Measurements from ENCODE around the gene LRRD1.

The LRRD1 gene

GRCh38 chr7:92178928-92179924, at the start of gene LRRD1:
Gene LRRD1 (minus strand): TSS chr7:92179142. CDS start chr7:92165202, 13,940 bp downstream.
- peak; percentile 87 for DNase-seq (ENCODE audit: low read depth, low spot score)
- peak within 1 kb of the TSS; percentile 49 for H3K4me3 ChIP-seq (ENCODE audit: insufficient read length, low read depth)
- H3K9me3 ChIP-seq (ENCODE audit: insufficient read depth, low read length): no peaks in the 10 kb centered on the region
- no peaks in the 10 kb centered on the region for H3K4me1 ChIP-seq (ENCODE audit: insufficient read depth, insufficient read length)
- TF ChIP-seq ZNF274 (IDR thresholded peaks at IDR 0.05; ENCODE audit: low read depth, low read length) (no peak), SUZ12 (IDR thresholded peaks at IDR 0.05; ENCODE audit: extremely low read depth, insufficient read depth, insufficient read length) (no peak), YY1 (IDR thresholded peaks at IDR 0.05; ENCODE audit: insufficient read depth, insufficient read length) (no peak)
- no peaks in the 10 kb centered on the region for H3K36me3 ChIP-seq (ENCODE audit: insufficient read depth, insufficient read length, low read length)
- H3K9ac ChIP-seq (ENCODE audit: insufficient read length, low read depth): peak within 1 kb of the TSS; percentile 46
- peaks cover 6% of the 10 kb centered on the region for H3K27me3 ChIP-seq (ENCODE audit: insufficient read depth, insufficient read length)

GRCh38 chr7:92228742-92229141, 49.8 kb upstream of the LRRD1 start:
- Histone ChIP-seq H3K9me3 (ENCODE audit: insufficient read depth, low read length) (no peaks in the 10 kb centered on the region), H3K4me1 (ENCODE audit: insufficient read depth, insufficient read length) (no peaks in the 10 kb centered on the region), H3K9ac (ENCODE audit: insufficient read length, low read depth) (no peak overlapping the region), H3K36me3 (ENCODE audit: insufficient read depth, insufficient read length, low read length) (peaks cover 43% of the 10 kb centered on the region), H3K27me3 (ENCODE audit: insufficient read depth, insufficient read length) (no peaks in the 10 kb centered on the region), H3K4me3 (ENCODE audit: insufficient read length, low read depth) (no peak overlapping the region)
- no peak for TF ChIP-seq YY1 (IDR thresholded peaks at IDR 0.05; ENCODE audit: insufficient read depth, insufficient read length)
- no peak for TF ChIP-seq ZNF274 (IDR thresholded peaks at IDR 0.05; ENCODE audit: low read depth, low read length)
- TF ChIP-seq SUZ12 (IDR thresholded peaks at IDR 0.05; ENCODE audit: extremely low read depth, insufficient read depth, insufficient read length): no peak
- no peak for DNase-seq (ENCODE audit: low read depth, low spot score)

GRCh38 chr7:92228100-92228499, 49.2 kb upstream of the LRRD1 start:
- H3K9ac ChIP-seq (ENCODE audit: insufficient read length, low read depth): no peak overlapping the region
- no peak overlapping the region for H3K4me3 ChIP-seq (ENCODE audit: insufficient read length, low read depth)
- TF ChIP-seq SUZ12 (IDR thresholded peaks at IDR 0.05; ENCODE audit: extremely low read depth, insufficient read depth, insufficient read length): no peak
- TF ChIP-seq ZNF274 (IDR thresholded peaks at IDR 0.05; ENCODE audit: low read depth, low read length): no peak
- no peak for TF ChIP-seq YY1 (IDR thresholded peaks at IDR 0.05; ENCODE audit: insufficient read depth, insufficient read length)
- DNase-seq (ENCODE audit: low read depth, low spot score): no peak
- H3K36me3 ChIP-seq (ENCODE audit: insufficient read depth, insufficient read length, low read length): peaks cover 42% of the 10 kb centered on the region
- no peaks in the 10 kb centered on the region for H3K9me3 ChIP-seq (ENCODE audit: insufficient read depth, low read length)
- no peaks in the 10 kb centered on the region for H3K27me3 ChIP-seq (ENCODE audit: insufficient read depth, insufficient read length)
- no peaks in the 10 kb centered on the region for H3K4me1 ChIP-seq (ENCODE audit: insufficient read depth, insufficient read length)

GRCh38 chr7:92226981-92227380, 48.0 kb upstream of the LRRD1 start:
- no peaks in the 10 kb centered on the region for H3K9me3 ChIP-seq (ENCODE audit: insufficient read depth, low read length)
- H3K4me3 ChIP-seq (ENCODE audit: insufficient read length, low read depth): no peak overlapping the region
- DNase-seq (ENCODE audit: low read depth, low spot score): no peak
- no peaks in the 10 kb centered on the region for H3K4me1 ChIP-seq (ENCODE audit: insufficient read depth, insufficient read length)
- H3K36me3 ChIP-seq (ENCODE audit: insufficient read depth, insufficient read length, low read length): peaks cover 51% of the 10 kb centered on the region
- H3K9ac ChIP-seq (ENCODE audit: insufficient read length, low read depth): no peak overlapping the region
- no peaks in the 10 kb centered on the region for H3K27me3 ChIP-seq (ENCODE audit: insufficient read depth, insufficient read length)
- TF ChIP-seq YY1 (IDR thresholded peaks at IDR 0.05; ENCODE audit: insufficient read depth, insufficient read length): no peak
- TF ChIP-seq ZNF274 (IDR thresholded peaks at IDR 0.05; ENCODE audit: low read depth, low read length): no peak
- no peak for TF ChIP-seq SUZ12 (IDR thresholded peaks at IDR 0.05; ENCODE audit: extremely low read depth, insufficient read depth, insufficient read length)

- H3K9me3 ChIP-seq (ENCODE audit: insufficient read depth, low read length): no peaks in the 10 kb centered on the region
- H3K27me3 ChIP-seq (ENCODE audit: insufficient read depth, insufficient read length): no peaks in the 10 kb centered on the region
- no peaks in the 10 kb centered on the region for H3K4me1 ChIP-seq (ENCODE audit: insufficient read depth, insufficient read length)
- TF ChIP-seq YY1 (IDR thresholded peaks at IDR 0.05; ENCODE audit: insufficient read depth, insufficient read length) (no peak), ZNF274 (IDR thresholded peaks at IDR 0.05; ENCODE audit: low read depth, low read length) (no peak), SUZ12 (IDR thresholded peaks at IDR 0.05; ENCODE audit: extremely low read depth, insufficient read depth, insufficient read length) (no peak)
- no peak overlapping the region for H3K9ac ChIP-seq (ENCODE audit: insufficient read length, low read depth)
- H3K36me3 ChIP-seq (ENCODE audit: insufficient read depth, insufficient read length, low read length): peaks cover 76% of the 10 kb centered on the region
- DNase-seq (ENCODE audit: low read depth, low spot score): no peak
- no peak overlapping the region for H3K4me3 ChIP-seq (ENCODE audit: insufficient read length, low read depth)
Observed at GRCh38 chr7:92221766-92222165, 42.8 kb upstream of the LRRD1 start.

- TF ChIP-seq YY1 (IDR thresholded peaks at IDR 0.05; ENCODE audit: insufficient read depth, insufficient read length): no peak
- no peak for TF ChIP-seq SUZ12 (IDR thresholded peaks at IDR 0.05; ENCODE audit: extremely low read depth, insufficient read depth, insufficient read length)
- no peak for TF ChIP-seq ZNF274 (IDR thresholded peaks at IDR 0.05; ENCODE audit: low read depth, low read length)
- Histone ChIP-seq H3K4me1 (ENCODE audit: insufficient read depth, insufficient read length) (no peaks in the 10 kb centered on the region), H3K4me3 (ENCODE audit: insufficient read length, low read depth) (no peak overlapping the region), H3K9me3 (ENCODE audit: insufficient read depth, low read length) (no peaks in the 10 kb centered on the region), H3K36me3 (ENCODE audit: insufficient read depth, insufficient read length, low read length) (peaks cover 24% of the 10 kb centered on the region), H3K27me3 (ENCODE audit: insufficient read depth, insufficient read length) (no peaks in the 10 kb centered on the region), H3K9ac (ENCODE audit: insufficient read length, low read depth) (no peak overlapping the region)
- DNase-seq (ENCODE audit: low read depth, low spot score): no peak
Observed at GRCh38 chr7:92206672-92207071, 27.7 kb upstream of the LRRD1 start.

GRCh38 chr7:92205987-92206386, 27.0 kb upstream of the LRRD1 start:
- peaks cover 19% of the 10 kb centered on the region for H3K36me3 ChIP-seq (ENCODE audit: insufficient read depth, insufficient read length, low read length)

More at GRCh38 chr7:92205987-92206386, 27.0 kb upstream of the LRRD1 start:
- no peak for DNase-seq (ENCODE audit: low read depth, low spot score)
- Histone ChIP-seq H3K4me3 (ENCODE audit: insufficient read length, low read depth) (no peak overlapping the region), H3K27me3 (ENCODE audit: insufficient read depth, insufficient read length) (no peaks in the 10 kb centered on the region), H3K9ac (ENCODE audit: insufficient read length, low read depth) (no peak overlapping the region), H3K4me1 (ENCODE audit: insufficient read depth, insufficient read length) (no peaks in the 10 kb centered on the region), H3K9me3 (ENCODE audit: insufficient read depth, low read length) (no peaks in the 10 kb centered on the region)
- TF ChIP-seq SUZ12 (IDR thresholded peaks at IDR 0.05; ENCODE audit: extremely low read depth, insufficient read depth, insufficient read length) (no peak), YY1 (IDR thresholded peaks at IDR 0.05; ENCODE audit: insufficient read depth, insufficient read length) (no peak), ZNF274 (IDR thresholded peaks at IDR 0.05; ENCODE audit: low read depth, low read length) (no peak)
